ENCODE results near the gene TRPC5OS.

Gene TRPC5OS

DNA sequence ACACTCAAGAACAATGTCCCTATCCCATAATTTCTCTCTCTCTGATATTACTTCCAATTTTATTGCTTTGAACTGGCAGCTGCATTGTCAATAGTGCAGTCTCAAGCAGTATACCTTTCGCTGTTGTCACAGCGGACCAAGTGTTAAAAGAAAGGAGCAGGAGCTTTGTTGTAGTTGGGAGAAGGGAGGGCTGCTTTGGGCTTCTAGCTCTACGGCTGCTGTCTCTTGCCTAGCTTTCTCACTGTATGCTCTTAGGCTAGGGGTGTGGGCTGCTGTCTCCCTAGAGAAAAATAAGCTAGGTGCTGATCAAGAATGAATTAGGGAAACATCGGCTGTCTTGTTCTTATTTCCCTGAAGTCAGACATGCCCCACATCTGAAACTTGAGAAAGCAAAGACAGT lies 52.5 kb downstream of the TRPC5OS start:
- DNase-seq (ENCODE audit: low read depth in 1 of 2, low spot score in 1 of 2) = no peak
- Histone ChIP-seq H3K27ac (replicated peaks) (no peak overlapping the region), H3K27me3 (ENCODE audit: insufficient read depth, poor library complexity, severe bottlenecking) (no peaks in the 10 kb centered on the region), H3K4me3 (replicated peaks; ENCODE audit: insufficient read depth, low read length) (no peak overlapping the region)
- no peak for TF ChIP-seq GABPA (IDR thresholded peaks at IDR 0.05; ENCODE audit: low read depth)
- no peak for TF ChIP-seq POLR2AphosphoS5 (IDR thresholded peaks at IDR 0.05; ENCODE audit: low read depth)
- TF ChIP-seq, protein P1, sequence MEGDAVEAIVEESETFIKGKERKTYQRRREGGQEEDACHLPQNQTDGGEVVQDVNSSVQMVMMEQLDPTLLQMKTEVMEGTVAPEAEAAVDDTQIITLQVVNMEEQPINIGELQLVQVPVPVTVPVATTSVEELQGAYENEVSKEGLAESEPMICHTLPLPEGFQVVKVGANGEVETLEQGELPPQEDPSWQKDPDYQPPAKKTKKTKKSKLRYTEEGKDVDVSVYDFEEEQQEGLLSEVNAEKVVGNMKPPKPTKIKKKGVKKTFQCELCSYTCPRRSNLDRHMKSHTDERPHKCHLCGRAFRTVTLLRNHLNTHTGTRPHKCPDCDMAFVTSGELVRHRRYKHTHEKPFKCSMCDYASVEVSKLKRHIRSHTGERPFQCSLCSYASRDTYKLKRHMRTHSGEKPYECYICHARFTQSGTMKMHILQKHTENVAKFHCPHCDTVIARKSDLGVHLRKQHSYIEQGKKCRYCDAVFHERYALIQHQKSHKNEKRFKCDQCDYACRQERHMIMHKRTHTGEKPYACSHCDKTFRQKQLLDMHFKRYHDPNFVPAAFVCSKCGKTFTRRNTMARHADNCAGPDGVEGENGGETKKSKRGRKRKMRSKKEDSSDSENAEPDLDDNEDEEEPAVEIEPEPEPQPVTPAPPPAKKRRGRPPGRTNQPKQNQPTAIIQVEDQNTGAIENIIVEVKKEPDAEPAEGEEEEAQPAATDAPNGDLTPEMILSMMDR (IDR thresholded peaks at IDR 0.05; ENCODE audit: insufficient read depth, low read length) = no peak
- TF ChIP-seq, protein P2, sequence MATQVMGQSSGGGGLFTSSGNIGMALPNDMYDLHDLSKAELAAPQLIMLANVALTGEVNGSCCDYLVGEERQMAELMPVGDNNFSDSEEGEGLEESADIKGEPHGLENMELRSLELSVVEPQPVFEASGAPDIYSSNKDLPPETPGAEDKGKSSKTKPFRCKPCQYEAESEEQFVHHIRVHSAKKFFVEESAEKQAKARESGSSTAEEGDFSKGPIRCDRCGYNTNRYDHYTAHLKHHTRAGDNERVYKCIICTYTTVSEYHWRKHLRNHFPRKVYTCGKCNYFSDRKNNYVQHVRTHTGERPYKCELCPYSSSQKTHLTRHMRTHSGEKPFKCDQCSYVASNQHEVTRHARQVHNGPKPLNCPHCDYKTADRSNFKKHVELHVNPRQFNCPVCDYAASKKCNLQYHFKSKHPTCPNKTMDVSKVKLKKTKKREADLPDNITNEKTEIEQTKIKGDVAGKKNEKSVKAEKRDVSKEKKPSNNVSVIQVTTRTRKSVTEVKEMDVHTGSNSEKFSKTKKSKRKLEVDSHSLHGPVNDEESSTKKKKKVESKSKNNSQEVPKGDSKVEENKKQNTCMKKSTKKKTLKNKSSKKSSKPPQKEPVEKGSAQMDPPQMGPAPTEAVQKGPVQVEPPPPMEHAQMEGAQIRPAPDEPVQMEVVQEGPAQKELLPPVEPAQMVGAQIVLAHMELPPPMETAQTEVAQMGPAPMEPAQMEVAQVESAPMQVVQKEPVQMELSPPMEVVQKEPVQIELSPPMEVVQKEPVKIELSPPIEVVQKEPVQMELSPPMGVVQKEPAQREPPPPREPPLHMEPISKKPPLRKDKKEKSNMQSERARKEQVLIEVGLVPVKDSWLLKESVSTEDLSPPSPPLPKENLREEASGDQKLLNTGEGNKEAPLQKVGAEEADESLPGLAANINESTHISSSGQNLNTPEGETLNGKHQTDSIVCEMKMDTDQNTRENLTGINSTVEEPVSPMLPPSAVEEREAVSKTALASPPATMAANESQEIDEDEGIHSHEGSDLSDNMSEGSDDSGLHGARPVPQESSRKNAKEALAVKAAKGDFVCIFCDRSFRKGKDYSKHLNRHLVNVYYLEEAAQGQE (IDR thresholded peaks at IDR 0.05; ENCODE audit: insufficient replicate concordance, low read depth) = no peak
- TF ChIP-seq SPI1 (IDR thresholded peaks at IDR 0.05; ENCODE audit: borderline replicate concordance, low read depth) = no peak

All from HL-60 (cell line).